Tibial nerve (tissue), 4 donors: ENCODE data around the gene GSTA1.

ENCODE experiments used
- EP300 ChIP-seq, 2 donors: sonication (generic); formaldehyde crosslinking; IDR thresholded peaks; one replicate each; pipeline ENCODE4 v1.6.1; 2017; ENCODE audit warnings: antibody characterized with exemption in 2 of 2, mild to moderate bottlenecking in 1 of 2
- POLR2A ChIP-seq, 2 donors: fragments of 450-650 bp; IDR thresholded peaks; one replicate each; pipeline ENCODE4 v1.6.1; 2017; ENCODE audit warnings: antibody characterized with exemption in 2 of 2, mild to moderate bottlenecking in 2 of 2, moderate library complexity in 2 of 2
- TF ChIP-seq, protein P1 (sequence below), 5 experiments: fragments of 200-600 bp in 3 of 5; fragments of 450-650 bp in 2 of 5; sonication (generic) in 3 of 5; IDR thresholded peaks; one replicate each; pipeline ENCODE4 v1.5.1; 2016 to 2019; ENCODE audit warnings: antibody characterized with exemption in 5 of 5, mild to moderate bottlenecking in 3 of 5, moderate library complexity in 2 of 5

- TF ChIP-seq POLR2A (IDR thresholded peaks at IDR 0.05): no peak
- TF ChIP-seq, protein P1, sequence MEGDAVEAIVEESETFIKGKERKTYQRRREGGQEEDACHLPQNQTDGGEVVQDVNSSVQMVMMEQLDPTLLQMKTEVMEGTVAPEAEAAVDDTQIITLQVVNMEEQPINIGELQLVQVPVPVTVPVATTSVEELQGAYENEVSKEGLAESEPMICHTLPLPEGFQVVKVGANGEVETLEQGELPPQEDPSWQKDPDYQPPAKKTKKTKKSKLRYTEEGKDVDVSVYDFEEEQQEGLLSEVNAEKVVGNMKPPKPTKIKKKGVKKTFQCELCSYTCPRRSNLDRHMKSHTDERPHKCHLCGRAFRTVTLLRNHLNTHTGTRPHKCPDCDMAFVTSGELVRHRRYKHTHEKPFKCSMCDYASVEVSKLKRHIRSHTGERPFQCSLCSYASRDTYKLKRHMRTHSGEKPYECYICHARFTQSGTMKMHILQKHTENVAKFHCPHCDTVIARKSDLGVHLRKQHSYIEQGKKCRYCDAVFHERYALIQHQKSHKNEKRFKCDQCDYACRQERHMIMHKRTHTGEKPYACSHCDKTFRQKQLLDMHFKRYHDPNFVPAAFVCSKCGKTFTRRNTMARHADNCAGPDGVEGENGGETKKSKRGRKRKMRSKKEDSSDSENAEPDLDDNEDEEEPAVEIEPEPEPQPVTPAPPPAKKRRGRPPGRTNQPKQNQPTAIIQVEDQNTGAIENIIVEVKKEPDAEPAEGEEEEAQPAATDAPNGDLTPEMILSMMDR (IDR thresholded peaks at IDR 0.05): no peak
- TF ChIP-seq EP300 (IDR thresholded peaks at IDR 0.05): no peak
Measured at GRCh38 chr6:52759085-52759484, 44.5 kb downstream of the GSTA1 start.
